Brain microvascular endothelial cell (primary cell): ENCODE results near the gene LRRC7.
"Not testable (repeated sequence)": the region's sequence is repeated elsewhere in the genome, so short reads cannot be mapped to it uniquely, and the experiment has no call there.

Experiments
- DNase-seq: peaks from one replicate; pipeline ENCODE4 v3.0.0-alpha.2; 2020
- H3K27ac ChIP-seq: fragments of 250-450 bp; sonication (Bioruptor Pico); 2 replicates; pipeline ENCODE4 v1.5.1; 2020; ENCODE audit warnings: mild to moderate bottlenecking, moderate library complexity
- H3K27me3 ChIP-seq: fragments of 250-450 bp; sonication (Bioruptor Pico); replicated peaks from 2 replicates; pipeline ENCODE4 v1.5.1; 2020; ENCODE audit warnings: mild to moderate bottlenecking
- H3K36me3 ChIP-seq: fragments of 250-450 bp; sonication (Bioruptor Pico); replicated peaks from 2 replicates; pipeline ENCODE4 v1.5.1; 2020; ENCODE audit warnings: mild to moderate bottlenecking
- H3K4me3 ChIP-seq: 2 replicates; pipeline ENCODE4 v1.5.1; 2011; ENCODE audit warnings: low read depth, mild to moderate bottlenecking, control low read depth, low read length, moderate library complexity
- CTCF ChIP-seq: IDR thresholded peaks from 2 replicates; pipeline ENCODE4 v1.5.1; 2011; ENCODE audit warnings: low read depth, mild to moderate bottlenecking, moderate library complexity, low read length, control low read depth, inconsistent platforms; ENCODE audit errors: missing control alignments
- in situ Hi-C: cut with HindIII; loops from 2 replicates; pipeline ENCODE4 v1.10.0; 2017; ENCODE audit warnings: low sequenced_read_pairs, low pct_ligation_motif_present

The LRRC7 gene

DNA sequence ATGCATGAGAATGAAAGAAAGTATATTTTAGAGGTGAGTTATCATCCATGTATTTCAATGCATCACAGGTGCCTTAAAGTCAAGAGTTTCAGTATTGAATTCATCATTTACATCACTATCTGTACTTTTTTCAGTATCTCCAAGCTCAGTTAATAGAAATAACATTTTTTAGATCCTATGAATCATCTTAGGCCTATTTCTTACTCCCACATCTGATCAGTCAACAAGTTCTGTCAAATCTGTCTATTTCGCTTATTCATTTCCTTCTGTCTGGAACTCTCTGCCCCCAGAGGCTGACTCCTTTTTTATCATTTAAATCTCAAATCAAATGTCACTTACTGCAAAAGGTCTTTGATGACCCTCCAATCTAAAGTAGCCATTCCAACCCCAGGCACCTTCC is 295.2 kb downstream of the LRRC7 start:
- H3K36me3 ChIP-seq: no peaks in the 10 kb centered on the region
- DNase-seq: peak; percentile 6
- H3K27ac ChIP-seq: no peak overlapping the region
- no peak overlapping the region for H3K4me3 ChIP-seq
- H3K27me3 ChIP-seq: no peaks in the 10 kb centered on the region
- in situ Hi-C loops: no loop called here
- no peak for TF ChIP-seq CTCF

DNA sequence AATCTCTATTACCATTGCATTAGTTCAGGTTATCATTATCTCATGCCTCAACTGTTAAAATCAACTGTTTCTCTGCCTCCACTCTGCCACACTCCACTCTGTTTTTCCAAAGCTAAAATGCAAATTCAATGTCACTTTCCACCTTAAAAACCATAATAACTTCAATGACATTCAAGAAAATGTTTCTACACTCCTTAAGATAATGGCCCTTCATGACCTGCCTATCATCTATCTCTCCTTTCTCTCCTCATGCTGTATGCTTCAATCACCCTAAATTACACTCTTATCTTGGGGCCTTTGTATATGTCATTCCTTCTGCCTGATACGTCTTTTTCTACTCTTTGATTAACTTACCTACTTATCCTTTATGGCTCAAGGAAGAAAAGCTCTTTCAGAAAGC is 296.0 kb downstream of the LRRC7 start:
- Histone ChIP-seq H3K27me3 (no peaks in the 10 kb centered on the region), H3K4me3 (no peak overlapping the region), H3K27ac (no peak overlapping the region), H3K36me3 (no peaks in the 10 kb centered on the region)
- in situ Hi-C loops: no loop called here
- no peak for TF ChIP-seq CTCF
- DNase-seq: no peak

DNA sequence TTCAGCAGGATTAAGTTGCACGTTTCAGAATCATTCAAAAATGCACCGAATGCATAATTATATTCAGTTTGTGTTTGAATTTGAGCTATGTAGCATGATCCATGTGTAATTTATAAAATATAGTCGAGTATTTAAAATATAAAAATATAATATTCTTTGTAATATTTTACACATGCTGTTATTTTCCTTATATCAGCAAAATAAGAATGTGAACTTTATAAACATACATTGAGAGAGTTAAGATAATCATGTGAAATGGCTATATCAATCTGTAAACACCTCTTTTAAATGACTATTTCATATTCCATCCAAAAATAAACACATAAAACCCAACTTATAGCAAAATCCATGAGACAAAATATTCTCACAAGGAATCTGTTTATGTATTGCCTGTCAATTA is 303.7 kb downstream of the LRRC7 start:
- DNase-seq: no peak

DNA sequence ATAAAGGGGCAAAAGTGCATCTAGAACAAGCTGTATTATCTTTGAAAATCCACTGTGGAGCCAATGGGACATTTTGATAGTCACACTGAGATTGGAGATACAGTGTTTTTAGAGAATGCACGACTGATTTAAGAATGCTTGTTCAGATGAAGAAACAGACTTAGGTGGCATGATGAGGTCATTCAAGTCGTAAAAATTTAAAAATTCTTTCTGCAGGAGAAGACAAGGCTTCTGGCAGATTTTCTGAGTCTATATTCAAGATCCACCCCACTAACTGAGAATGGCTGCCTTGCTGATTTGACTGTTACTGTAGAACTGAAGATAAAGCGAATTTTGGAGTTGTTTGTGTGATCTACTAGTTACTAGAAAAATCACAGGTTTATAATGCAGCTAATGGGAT is 310.6 kb downstream of the LRRC7 start:
- H3K4me3 ChIP-seq: no peak overlapping the region
- no peaks in the 10 kb centered on the region for H3K36me3 ChIP-seq
- no peak overlapping the region for H3K27ac ChIP-seq
- in situ Hi-C loops: no loop called here
- H3K27me3 ChIP-seq: no peaks in the 10 kb centered on the region
- no peak for DNase-seq
- TF ChIP-seq CTCF: no peak

More for the DNA sequence above, 303.7 kb downstream of the LRRC7 start:
- H3K4me3 ChIP-seq: no peak overlapping the region
- TF ChIP-seq CTCF: no peak
- H3K36me3 ChIP-seq: no peaks in the 10 kb centered on the region
- no peaks in the 10 kb centered on the region for H3K27me3 ChIP-seq
- in situ Hi-C loops: no loop called here
- H3K27ac ChIP-seq: no peak overlapping the region

DNA sequence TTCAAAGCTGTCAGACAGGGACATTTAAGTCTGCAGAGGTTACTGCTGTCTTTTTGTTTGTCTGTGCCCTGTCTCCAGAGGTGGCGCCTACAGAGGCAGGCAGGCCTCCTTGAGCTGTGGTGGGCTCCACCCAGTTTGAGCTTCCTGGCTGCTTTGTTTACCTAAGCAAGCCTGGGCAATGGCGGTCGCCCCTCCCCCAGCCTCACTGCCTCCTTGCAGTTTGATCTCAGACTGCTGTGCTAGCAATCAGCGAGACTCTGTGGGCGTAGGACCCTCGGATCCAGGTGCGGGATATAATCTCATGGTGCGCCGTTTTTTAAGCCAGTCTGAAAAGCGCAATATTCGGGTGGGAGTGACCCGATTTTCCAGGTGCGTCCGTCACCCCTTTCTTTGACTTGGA is 320.3 kb downstream of the LRRC7 start:
- in situ Hi-C loops, H3K4me3 ChIP-seq, H3K27me3 ChIP-seq, DNase-seq, H3K27ac ChIP-seq, H3K36me3 ChIP-seq: not testable (repeated sequence)

DNA sequence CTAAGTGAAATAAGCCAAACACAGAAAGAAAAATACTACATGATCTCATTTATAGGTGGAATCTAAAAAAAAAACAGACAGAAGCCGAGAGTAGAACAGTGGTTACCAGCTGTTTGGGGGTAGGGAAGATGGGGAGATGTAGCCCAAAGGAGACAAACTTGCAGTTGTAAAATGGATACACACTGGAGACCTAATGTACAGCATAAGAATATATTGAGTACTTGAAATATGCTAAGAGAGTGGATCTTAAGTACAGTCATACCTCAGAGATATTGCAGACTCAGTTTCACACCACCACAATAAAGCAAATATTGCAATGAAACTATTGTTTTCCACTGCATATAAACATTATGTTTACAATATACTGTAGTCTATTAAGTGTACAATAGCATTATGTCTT is 320.9 kb downstream of the LRRC7 start:
- H3K27ac ChIP-seq: no peak overlapping the region
- in situ Hi-C loops: no loop called here
- H3K4me3 ChIP-seq: no peak overlapping the region
- no peaks in the 10 kb centered on the region for H3K36me3 ChIP-seq
- TF ChIP-seq CTCF: no peak
- no peak for DNase-seq
- no peaks in the 10 kb centered on the region for H3K27me3 ChIP-seq
